DMS79 (cell line): ENCODE measurements around the gene CACNA1B.
A peak's percentile ranks its signal among the peaks of the same experiment; 100 is the strongest.
"Not testable (repeated sequence)": the region's sequence is repeated elsewhere in the genome, so short reads cannot be mapped to it uniquely, and the experiment has no call there.

Experiments used
- DNase-seq: peaks from one replicate; lab custom pipeline; 2025; lab: John Stamatoyannopoulos, UW

CACNA1B gene

DNA sequence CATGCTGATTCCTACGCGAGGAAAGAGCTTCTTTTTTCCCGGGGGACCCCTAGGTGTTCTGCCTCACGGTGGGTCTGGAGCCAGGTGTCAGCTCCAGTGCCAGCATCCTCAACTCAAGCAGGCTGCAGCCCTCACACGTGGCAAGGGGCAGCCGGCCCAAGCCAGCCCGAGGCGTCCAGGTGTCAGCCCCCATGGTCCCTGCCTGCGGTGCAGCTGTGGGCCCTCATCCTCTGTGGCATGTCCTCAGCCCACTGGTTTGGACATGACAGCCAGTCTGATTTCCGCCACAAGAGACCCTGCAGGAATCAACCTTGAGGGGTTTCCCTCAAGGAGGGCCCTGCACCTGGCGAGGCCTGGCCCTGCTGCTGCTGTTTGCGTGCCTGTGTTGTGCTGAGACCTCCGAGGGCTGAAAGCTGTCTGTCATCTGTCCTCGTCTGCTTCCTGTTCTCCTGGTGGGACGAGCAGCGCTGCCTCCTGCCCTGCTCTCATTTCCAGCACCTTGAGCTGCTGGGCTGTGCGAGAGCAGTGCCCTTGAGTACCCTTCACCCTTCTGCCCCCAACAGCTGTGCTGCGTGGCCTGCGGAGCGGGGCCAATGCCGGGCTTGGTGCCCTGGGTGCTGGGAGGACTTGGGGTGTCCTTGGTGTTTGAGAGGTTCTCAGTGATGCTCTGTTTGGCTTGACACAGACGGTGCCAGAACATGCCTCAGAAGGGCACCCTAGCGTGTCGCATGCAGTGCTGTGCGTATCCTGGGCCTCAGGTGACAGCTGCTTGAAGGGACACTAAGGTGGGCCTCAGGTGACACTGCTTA is 137.6 kb downstream of the CACNA1B start:
- DNase-seq: peak; percentile 62

DNA sequence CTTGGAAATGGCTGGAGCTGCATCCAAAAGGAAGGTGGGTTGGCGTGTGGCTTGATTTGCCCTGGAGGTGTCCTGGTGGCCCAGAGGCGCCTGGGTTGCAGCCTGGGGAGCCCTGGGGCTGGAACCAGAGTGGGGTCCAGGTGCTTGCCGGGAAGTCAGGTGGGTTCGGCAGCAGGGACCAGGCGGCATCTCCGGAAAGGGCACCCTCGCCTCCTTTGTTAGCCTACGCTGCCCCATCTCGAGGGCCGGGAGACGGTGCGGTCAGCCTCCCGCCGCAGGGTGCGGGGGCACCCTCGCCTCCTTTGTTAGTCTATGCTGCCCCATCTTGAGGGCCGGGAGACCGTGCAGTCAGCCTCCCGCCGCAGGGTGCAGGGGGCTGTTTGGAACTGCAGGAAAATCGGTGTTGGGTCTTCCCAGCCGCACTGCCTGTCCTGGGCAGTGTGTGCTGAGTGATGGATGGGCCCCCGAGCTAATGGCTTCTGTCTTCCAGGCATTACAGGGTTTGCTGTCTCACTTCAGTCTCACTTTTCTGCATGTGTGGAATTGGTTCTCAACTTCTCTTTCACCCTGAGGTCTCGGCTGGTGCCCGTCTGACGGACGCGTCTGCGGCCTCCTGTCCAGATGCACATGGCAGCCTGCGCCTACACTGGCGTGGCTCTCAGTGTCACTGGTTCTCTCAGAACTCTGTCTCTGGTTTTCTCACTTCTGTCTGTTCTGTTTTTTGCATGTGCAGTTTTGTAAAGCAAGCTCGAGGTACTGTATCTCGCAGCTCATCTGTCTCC is 139.0 kb downstream of the CACNA1B start:
- no peak for DNase-seq

DNA sequence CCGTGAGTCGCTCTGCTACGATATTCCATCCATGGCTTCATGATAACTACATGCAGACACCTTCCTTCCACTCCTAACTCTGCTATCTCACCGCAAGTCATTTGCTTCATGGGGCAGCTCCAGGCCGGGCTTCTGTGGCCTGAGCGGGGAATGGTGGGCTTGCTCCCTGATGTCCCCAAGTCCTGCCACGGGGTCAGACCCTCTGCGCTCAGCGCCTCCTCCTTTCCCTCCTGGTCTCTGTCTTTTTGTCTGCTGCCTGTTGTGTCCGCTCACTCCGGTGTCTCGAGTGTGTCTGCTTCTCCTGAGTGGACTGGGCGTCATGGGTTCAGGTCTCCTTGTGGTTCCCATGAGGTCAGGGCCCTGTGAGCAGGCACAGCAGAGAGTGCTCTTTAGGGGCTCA is 139.6 kb downstream of the CACNA1B start:
- no peak for DNase-seq

DNA sequence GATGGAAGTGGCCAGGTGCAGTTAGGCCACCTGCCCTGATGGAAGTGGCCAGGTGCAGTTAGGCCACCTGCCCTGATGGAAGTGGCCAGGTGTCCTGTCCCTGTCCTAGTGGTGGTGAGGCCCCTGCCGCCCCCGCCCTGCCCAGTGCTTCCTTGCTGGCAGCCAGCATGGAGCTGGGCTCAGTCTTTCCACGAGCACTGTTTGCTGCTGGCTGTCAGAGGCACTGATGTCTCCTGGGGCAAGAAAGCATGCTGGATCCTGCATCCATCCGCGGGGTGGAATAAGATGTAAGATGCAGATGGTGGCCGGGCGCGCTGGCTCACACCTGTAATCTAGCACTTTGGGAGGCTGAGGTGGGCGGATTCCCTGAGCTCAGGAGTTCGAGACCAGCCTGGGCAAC is 141.9 kb downstream of the CACNA1B start:
- not testable (repeated sequence) for DNase-seq

DNA sequence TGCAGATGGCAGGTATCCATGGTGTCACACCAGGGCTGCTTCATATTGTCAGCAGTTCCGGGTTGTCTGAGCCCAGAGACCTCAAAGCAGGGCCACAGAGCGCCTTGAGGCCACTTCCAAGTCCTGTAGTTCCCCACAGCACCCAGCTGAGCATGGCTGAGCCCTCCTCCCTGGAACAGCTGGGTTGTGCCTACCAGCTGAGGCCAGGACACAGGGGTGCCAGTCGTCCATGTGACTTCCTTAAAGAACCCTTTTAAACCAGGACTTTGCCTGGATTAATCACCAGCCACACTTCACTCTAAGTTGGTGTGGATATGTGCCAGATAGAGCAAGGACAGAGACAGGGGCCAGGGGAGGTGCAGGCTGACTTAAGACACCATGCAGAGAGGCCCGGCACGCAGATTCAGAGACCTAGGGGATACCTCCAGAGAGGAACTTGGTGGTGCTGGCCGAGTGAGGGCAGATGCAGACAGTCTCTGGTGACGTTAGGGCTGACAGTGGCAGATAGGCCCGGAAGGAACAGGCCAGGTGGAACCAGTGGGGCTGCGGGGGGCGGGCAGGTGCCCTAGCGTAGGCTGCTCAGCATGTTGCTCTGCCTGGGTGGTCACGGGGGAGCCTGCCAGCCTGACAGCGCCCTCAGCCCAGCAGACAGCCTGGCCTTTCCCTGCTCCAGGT is 142.7 kb downstream of the CACNA1B start:
- DNase-seq: no peak

DNA sequence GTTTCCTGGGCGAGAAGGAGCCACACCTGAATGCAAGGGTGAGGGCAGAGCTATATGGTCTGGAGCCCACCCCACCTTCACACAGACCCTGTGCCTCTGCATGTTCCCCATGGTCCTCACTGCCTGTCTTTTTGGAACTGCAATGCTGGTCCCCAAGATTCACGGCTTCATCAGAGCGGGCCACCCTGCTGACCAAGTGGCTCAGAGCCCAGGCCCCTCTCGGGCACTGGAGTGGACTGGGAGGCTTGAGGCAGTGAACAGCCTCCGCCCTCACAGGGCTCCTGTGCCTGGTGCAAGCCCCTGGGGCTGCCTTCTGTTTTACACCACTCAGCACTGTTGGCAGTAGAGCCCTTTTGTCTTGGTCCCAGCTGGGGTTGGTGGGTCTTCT is 143.2 kb downstream of the CACNA1B start:
- no peak for DNase-seq

DNA sequence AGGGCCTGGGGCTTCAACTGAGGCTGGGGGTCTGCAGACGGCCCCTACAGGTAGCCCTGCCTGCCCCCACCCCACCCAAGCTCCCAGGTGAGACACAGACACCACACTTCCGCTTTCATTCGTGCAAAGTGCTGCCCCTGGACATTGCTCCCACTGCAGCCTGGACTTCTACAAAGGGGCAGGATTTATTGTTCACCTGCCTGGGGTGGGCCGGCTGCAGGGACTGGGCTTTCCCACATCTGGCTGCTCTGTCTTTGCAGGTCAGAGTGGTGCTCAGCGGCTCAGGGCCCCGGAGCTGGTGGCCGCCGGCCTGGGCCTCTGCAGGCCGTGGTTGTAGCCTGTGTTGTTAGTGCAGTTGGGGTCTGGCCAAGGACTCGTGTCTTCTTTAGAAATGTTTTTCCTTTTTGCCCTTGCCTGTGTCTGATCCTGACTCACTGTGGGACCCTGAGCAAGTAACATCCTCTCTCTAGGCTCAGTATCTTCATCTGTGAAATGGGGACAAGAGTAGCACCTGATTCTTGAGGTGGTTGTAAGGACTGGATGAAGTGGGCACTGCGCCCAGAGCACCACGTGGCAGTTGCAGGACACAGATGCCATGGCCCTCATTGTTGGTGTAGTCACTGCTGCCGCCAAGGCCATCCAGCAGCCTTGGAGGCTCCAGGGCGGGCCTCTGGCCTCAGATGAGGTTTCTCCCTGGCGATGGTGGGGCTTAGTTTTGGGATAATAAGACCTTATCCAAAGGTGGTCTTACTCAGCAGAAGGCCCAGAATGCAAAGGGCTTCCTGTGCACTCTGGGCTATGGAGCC is 143.9 kb downstream of the CACNA1B start:
- DNase-seq: no peak

DNA sequence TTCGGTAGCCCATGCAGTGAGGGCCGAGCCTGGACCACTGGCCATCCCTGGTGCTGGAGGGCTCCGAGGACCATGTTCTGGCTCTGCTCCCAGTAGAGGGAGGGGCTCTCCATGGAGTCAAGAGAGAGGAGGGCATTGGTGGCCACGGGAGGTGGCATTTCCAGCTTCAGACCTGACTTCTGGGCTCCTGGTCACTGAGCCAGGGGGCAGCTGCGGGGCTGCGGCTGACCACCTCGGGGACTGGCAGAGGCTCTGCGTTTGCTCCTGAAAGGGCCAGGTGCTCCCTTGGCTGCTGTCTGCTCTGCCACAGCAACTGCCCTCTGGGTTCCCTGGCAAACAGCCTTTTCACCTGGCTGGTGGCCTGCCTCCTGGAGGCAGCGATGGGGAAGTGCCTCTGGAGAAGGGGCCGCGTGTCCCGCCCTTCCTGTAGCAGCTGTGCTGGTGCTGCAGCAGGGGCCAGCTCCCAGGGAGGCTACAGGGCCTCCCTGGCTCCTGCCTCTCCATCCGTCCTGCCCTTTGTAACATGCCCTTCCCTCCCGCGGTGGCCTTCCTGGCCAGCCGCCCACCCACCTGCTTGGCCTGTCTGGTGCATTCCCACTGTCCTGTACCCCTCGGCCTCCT is 144.6 kb downstream of the CACNA1B start:
- peak; percentile 89 for DNase-seq

DNA sequence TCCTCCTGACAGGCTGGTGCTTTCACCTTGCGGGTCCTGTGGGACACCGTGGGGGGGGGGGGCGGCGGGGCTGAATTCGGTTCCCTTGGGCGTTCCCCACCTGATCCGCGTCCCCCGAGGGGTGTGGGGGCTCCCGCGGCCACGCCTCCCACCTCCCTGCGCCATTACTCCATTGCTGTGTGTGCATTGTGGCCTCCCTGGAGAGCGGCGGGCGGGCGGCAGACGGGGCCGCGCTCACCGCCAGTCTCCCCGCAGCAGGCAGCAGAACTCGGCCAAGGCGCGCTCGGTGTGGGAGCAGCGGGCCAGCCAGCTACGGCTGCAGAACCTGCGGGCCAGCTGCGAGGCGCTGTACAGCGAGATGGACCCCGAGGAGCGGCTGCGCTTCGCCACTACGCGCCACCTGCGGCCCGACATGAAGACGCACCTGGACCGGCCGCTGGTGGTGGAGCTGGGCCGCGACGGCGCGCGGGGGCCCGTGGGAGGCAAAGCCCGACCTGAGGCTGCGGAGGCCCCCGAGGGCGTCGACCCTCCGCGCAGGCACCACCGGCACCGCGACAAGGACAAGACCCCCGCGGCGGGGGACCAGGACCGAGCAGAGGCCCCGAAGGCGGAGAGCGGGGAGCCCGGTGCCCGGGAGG is 145.3 kb downstream of the CACNA1B start:
- peak; percentile 38 for DNase-seq

DNA sequence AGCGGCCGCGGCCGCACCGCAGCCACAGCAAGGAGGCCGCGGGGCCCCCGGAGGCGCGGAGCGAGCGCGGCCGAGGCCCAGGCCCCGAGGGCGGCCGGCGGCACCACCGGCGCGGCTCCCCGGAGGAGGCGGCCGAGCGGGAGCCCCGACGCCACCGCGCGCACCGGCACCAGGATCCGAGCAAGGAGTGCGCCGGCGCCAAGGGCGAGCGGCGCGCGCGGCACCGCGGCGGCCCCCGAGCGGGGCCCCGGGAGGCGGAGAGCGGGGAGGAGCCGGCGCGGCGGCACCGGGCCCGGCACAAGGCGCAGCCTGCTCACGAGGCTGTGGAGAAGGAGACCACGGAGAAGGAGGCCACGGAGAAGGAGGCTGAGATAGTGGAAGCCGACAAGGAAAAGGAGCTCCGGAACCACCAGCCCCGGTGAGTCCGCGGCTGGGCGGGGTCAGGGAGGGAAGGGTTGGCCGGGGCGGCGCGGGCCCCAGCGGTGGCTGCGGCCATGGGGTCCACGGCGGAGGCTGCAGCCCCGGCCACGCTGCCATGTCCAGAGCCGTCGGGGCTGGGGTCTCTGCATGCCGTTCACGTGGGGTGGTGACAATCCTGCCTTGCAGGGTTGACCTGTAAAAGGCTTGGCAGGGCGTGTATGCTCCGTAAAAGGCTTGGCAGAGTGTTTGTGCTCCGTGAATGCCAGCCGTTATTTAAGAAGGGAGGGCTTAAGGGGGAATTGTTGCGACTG is 146.0 kb downstream of the CACNA1B start:
- DNase-seq: peak; percentile 7

DNA sequence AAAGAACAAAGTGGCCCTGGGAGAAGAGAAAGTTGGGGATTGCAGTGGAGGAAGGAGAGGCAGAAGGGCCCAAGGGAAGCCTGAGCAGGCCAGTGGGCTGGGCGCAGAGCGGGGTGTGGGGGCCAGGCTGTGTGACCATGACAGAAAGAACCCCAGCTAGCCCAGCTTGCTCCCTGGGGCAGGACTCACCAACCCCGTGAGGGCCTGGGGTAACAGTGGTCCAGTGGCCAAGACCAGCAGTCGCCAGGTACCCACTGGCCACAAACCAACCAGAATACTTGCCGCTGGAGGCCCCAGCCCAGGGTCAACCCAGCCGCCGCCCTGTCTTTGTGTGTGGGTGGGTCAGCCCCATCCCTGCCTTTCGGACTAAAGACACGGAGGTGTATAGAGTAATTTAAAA is 146.5 kb downstream of the CACNA1B start:
- DNase-seq: no peak

DNA sequence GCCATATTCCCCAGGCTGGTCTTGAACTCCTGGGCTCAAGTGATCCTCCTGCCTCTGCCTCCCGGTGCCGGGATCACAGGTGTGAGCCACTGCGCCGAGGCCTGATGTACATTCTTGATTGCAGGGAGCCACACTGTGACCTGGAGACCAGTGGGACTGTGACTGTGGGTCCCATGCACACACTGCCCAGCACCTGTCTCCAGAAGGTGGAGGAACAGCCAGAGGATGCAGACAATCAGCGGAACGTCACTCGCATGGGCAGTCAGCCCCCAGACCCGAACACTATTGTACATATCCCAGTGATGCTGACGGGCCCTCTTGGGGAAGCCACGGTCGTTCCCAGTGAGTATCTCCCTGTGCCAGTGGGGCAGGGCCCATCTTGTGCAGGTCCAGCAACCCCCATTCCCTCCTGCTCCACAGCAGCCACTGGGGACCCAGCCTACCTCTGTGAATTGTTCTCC is 147.3 kb downstream of the CACNA1B start:
- DNase-seq: no peak

DNA sequence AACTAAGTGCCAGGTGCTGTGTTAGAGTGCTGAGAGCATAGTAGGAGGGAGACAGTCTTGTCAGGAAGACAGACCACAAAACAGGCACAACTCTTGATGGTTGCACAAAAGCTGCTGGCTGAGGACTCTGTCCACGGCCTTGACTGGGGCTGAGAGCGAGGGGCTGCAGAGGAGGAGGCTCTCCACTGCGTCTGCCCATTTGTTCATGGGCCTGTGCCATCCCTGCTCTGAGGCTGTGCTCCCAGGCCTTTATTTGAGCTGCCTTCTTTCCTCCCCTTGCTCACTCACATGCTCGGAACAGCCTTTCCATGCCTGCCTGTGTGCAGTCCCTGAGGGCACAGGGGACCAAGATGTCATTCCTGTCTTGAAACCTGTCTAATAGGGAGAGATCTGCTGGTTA is 147.8 kb downstream of the CACNA1B start:
- DNase-seq: no peak

DNA sequence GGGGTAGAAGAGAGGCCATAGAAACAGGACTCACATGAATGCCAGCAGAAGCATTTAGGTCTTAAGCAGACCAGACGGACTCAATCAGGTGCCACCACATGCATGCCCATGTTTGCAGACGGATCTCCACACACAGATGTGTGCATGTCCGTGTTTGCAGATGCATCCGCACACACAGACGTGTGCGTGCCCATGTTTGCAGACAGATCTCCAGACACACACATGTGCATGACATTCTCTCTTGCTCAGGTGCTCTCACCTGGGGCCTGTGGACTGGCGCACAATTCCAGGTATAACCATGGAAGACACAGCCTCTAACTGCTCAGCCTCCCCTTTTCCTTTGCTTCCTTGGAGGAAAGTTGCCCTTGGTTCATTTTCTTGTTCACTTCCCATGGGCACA is 148.3 kb downstream of the CACNA1B start:
- no peak for DNase-seq

DNA sequence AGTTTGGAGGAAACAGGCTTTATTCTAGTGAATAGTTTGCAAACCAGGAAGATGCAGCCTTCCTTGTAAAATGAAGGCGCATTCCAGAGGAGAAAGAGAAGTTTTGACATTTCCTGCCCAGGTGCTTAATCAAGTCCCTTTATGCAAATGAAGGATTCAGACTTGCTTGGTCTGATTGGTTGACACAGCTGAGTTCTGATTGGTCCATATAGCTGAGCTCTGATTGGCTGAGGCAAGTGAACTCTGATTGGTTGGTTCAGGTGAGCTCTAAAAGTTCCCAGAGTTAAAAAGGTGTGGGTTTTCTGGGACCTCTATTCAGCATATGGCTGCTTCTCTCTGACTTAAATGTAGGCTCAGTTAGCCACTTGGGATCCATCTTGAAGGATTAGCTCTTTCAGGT is 151.0 kb downstream of the CACNA1B start:
- no peak for DNase-seq

DNA sequence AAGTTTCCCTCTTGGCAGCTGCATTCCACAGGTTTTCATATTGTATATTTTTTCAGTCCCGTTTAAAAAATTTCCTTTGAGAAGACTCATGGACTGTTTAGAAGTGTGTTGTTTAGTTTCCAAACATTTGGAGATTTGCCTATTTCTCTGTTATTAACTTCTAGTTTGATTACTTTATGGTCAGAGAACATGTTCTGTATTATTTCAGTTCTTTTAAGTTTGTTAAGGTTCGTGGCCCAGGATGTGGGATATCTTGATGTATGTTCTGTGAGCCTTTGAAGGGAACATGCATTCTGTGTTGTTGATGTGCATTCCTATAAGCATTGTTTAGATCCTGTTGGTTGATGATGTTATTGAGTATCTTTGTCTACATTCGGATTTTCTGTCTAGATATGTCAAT is 153.6 kb downstream of the CACNA1B start:
- DNase-seq: no peak

DNA sequence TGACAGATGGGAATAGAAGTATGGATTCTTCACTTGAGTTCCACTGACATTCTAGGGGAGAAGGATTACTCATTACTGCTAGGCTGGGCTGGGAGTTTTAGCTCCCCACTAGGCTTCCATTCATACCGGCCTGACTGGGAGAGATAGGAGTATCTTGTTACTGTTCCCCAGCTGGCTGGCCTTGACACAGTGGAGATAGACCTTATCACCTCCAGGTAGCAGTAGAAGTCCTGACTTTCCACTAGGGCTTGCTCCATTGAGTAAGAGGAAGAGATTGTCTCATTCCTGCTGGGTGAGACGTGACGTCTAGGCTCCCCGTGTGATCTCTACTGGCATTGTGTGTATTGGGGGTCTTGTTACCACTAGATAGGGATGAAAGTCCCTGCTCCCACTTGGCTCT is 156.4 kb downstream of the CACNA1B start:
- no peak for DNase-seq

DNA sequence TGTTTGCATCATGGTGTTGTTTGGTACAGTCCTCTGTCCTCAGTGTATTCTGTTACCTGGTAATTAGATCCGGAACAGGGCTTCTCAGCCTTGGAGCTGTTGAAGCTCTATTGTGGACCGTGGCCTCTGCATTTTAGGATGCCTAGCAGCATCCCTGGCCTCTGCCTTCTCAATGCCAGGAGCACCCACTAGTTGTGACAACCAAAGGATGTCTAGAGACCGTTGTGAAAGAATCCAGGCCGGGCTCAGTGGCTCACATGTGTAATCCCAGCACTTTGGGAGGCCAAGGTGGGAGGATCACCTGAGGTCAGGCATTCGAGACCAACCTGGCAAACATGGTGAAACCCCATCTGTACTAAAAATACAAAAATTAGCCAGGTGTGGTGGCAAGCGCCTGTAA is 159.6 kb downstream of the CACNA1B start:
- DNase-seq: no peak

DNA sequence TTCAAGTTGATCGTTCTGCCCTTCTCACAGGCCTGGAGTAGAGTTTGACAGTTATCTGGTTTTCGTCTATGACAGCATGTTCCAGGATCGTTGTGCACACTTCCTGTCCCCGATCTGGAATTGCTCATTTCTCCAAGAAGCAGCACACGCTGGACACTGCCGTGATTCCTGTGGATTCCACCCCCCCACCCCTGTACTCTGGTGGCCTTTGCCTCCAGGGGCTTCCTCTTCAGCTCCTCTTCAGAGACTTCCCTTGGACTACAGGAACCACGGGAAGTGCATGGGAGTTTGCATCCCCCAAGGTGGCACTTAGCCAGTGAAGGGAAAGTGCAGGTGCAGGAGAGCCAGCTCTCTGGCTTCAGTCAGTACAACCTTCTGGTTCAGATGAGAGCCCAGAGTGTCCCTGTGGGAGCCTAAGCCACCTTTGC is 160.7 kb downstream of the CACNA1B start:
- DNase-seq: no peak
